Measurements from ENCODE around the gene WDR74. TPM values are rescaled to one million over a fixed set of nuclear protein-coding genes. Genes with fewer than 3 reads are reported as not detected.
A peak's percentile ranks its signal among the peaks of the same experiment; 100 is the strongest.

WDR74 gene
- 10 to 100 TPM; 35.4 to 42.9 TPM for total RNA-seq
- polyA plus RNA-seq, result 10 to 100 TPM; 13.5 to 53.9 TPM
- long read RNA-seq, donor 1, transcript WDR74-201 (11 exons, 1,289 nt), result major isoform, 76 of 98 reads
- long read RNA-seq, donor 1, partial matches to known transcripts, result 5 of 98 reads
- long read RNA-seq, donor 1, other reads (novel, unspliced or antisense), result 16 of 98 reads
- long read RNA-seq, donor 2, transcript WDR74-201 (11 exons, 1,289 nt), result major isoform, 8 of 17 reads
- long read RNA-seq, donor 2, partial matches to known transcripts, result 4 of 17 reads
- long read RNA-seq, donor 2, other reads (novel, unspliced or antisense), result 4 of 17 reads

- H3K27ac ChIP-seq (ENCODE audit: low read depth in 1 of 2, low read length in 2 of 2), result peak within 1 kb of the TSS; percentile 62 to 97
- H3K27me3 ChIP-seq (ENCODE audit: control insufficient read depth in 1 of 2, insufficient read depth in 2 of 2, low read length in 1 of 2), result peaks cover 0 to 1% of the 10 kb centered on the region in 2 donors
- intact Hi-C loops (cut with DNase I), result loop anchor here in 1 of 2 donors (10.0 kb wide), 1 partner anchor 134 kb away; the partner anchor contains the start of genes BSCL2 and GNG3
- WGBS, 2 donors, result 0 to 1% methylated on average over 61 to 62 of the region's 62 CpGs
- ATAC-seq (ENCODE audit: low FRiP score) (peak; percentile 90), DNase-seq (peak; percentile 97 to 98)
- H3K4me1 ChIP-seq (ENCODE audit: control insufficient read depth in 1 of 2, insufficient read depth in 2 of 2, low read length in 2 of 2), result peaks cover 0 to 3% of the 10 kb centered on the region in 2 donors
- peak within 1 kb of the TSS; percentile 51 to 77 for H3K4me3 ChIP-seq (ENCODE audit: low read length in 2 of 2)
- peaks cover 0 to 10% of the 10 kb centered on the region in 2 donors for H3K36me3 ChIP-seq (ENCODE audit: control insufficient read depth in 1 of 2, insufficient read depth in 2 of 2, low read length in 1 of 2)
- no peaks in the 10 kb centered on the region for H3K9me3 ChIP-seq (ENCODE audit: control insufficient read depth, low read length)
Observed at GRCh38 chr11:62839050-62839945, at the start of gene WDR74. TSS of gene WDR74 (minus strand) at chr11:62839590. CDS start at chr11:62839570, 20 bp downstream.

DNA sequence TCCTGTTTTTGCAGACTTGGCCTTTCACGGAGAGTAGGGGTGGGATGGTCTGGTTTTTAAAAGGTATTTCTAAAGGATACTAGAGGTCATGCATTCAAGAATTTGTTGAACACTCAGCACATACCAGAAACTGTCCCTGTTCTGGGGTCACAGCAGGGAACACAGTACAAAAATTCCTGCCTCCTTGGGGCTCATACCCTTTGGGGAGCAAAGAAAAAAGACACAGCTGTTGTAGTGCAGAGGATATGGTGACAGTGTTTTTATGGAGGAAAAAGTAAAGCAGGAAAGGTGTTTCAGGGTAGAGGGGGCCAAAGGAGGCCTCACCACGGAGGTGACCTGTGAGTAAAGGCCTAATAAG, 49.7 kb upstream of the WDR74 start:
- ATAC-seq (ENCODE audit: low FRiP score), result no peak
- 52 to 57% methylated on average over 2 of the region's 2 CpGs for WGBS, 2 donors
- peaks cover 0 to 17% of the 10 kb centered on the region in 2 donors for H3K36me3 ChIP-seq (ENCODE audit: control insufficient read depth in 1 of 2, insufficient read depth in 2 of 2, low read length in 1 of 2)
- no peaks in the 10 kb centered on the region for H3K27me3 ChIP-seq (ENCODE audit: control insufficient read depth in 1 of 2, insufficient read depth in 2 of 2, low read length in 1 of 2)
- intact Hi-C loops (cut with DNase I), result loop anchor here in 1 of 2 donors (10.0 kb wide), 1 partner anchor 746 kb away; no protein-coding TSS in a partner anchor
- no peak overlapping the region for H3K27ac ChIP-seq (ENCODE audit: low read depth in 1 of 2, low read length in 2 of 2)
- no peak overlapping the region for H3K4me3 ChIP-seq (ENCODE audit: low read length in 2 of 2)
- no peaks in the 10 kb centered on the region for H3K9me3 ChIP-seq (ENCODE audit: control insufficient read depth, low read length)
- no peaks in the 10 kb centered on the region for H3K4me1 ChIP-seq (ENCODE audit: control insufficient read depth in 1 of 2, insufficient read depth in 2 of 2, low read length in 2 of 2)
- no peak for DNase-seq

DNA sequence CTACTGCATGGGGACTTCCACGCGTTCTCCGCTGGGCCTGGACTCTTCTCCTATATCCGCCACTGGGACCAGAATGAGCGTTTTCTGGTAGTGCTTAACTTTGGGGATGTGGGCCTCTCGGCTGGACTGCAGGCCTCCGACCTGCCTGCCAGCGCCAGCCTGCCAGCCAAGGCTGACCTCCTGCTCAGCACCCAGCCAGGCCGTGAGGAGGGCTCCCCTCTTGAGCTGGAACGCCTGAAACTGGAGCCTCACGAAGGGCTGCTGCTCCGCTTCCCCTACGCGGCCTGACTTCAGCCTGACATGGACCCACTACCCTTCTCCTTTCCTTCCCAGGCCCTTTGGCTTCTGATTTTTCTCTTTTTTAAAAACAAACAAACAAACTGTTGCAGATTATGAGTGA, 49.0 kb upstream of the WDR74 start:
- DNase-seq, result no peak
- Histone ChIP-seq H3K36me3 (ENCODE audit: control insufficient read depth in 1 of 2, insufficient read depth in 2 of 2, low read length in 1 of 2) (peaks cover 0 to 17% of the 10 kb centered on the region in 2 donors), H3K9me3 (ENCODE audit: control insufficient read depth, low read length) (no peaks in the 10 kb centered on the region), H3K4me3 (ENCODE audit: low read length in 2 of 2) (no peak overlapping the region), H3K27me3 (ENCODE audit: control insufficient read depth in 1 of 2, insufficient read depth in 2 of 2, low read length in 1 of 2) (no peaks in the 10 kb centered on the region), H3K27ac (ENCODE audit: low read depth in 1 of 2, low read length in 2 of 2) (no peak overlapping the region), H3K4me1 (ENCODE audit: control insufficient read depth in 1 of 2, insufficient read depth in 2 of 2, low read length in 2 of 2) (peaks cover 0 to 1% of the 10 kb centered on the region in 2 donors)
- WGBS, 2 donors, result 83 to 88% methylated on average over 14 of the region's 14 CpGs
- intact Hi-C loops (cut with DNase I), result loop anchor here in 1 of 2 donors (10.0 kb wide), 1 partner anchor 746 kb away; no protein-coding TSS in a partner anchor
- ATAC-seq (ENCODE audit: low FRiP score), result no peak

DNA sequence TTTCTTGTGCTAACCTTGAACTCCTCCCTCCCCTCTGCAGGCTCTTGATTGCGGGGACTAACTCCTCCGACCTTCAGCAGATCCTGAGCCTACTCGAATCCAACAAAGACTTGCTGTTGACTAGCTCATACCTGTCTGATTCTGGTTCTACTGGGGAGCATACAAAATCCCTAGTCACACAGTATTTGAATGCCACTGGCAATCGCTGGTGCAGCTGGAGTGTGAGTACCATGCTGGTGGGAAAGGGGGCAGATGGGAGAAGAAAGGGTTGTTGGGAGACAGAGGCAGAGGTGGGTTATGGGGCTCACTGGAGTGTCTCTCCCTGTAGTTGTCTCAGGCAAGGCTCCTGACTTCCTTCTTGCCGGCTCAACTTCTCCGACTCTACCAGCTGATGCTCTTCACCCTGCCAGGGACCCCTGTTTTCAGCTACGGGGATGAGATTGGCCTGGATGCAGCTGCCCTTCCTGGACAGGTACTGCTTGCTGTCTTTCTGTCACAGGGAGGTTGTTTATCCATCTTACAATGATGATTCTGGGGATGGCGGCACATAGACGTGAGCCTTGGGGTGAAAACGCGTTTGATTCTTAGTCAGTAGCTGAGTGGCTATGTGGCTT, 45.9 kb upstream of the WDR74 start:
- WGBS, 2 donors, result 87 to 88% methylated on average over 11 of the region's 11 CpGs
- Histone ChIP-seq H3K27me3 (ENCODE audit: control insufficient read depth in 1 of 2, insufficient read depth in 2 of 2, low read length in 1 of 2) (no peaks in the 10 kb centered on the region), H3K4me1 (ENCODE audit: control insufficient read depth in 1 of 2, insufficient read depth in 2 of 2, low read length in 2 of 2) (peaks cover 0 to 6% of the 10 kb centered on the region in 2 donors), H3K27ac (ENCODE audit: low read depth in 1 of 2, low read length in 2 of 2) (no peak overlapping the region), H3K9me3 (ENCODE audit: control insufficient read depth, low read length) (no peaks in the 10 kb centered on the region), H3K4me3 (ENCODE audit: low read length in 2 of 2) (no peak overlapping the region), H3K36me3 (ENCODE audit: control insufficient read depth in 1 of 2, insufficient read depth in 2 of 2, low read length in 1 of 2) (peaks cover 0 to 17% of the 10 kb centered on the region in 2 donors)
- intact Hi-C loops (cut with DNase I), result loop anchor here in 1 of 2 donors (10.0 kb wide), 1 partner anchor 750 kb away; no protein-coding TSS in a partner anchor
- DNase-seq (no peak), ATAC-seq (ENCODE audit: low FRiP score) (no peak)

DNA sequence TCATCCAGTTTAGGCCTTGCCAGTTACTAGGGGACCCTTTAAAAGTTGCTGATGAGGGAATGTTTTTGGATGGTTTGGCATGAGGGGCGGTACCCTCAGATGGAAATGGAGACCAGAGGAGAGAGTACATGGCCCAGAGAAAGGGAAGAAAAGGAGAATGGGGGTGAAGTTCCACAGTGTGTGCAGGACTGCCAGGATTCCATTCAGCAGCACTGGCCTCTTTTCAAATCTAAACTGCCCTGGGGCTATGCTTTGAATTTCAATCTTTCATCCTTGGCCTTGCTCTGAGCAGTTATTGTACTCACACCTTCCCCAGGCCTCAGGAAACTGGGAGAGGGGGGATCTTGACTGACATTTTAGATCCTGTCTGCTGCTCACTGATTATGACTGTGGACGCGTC, 44.3 kb upstream of the WDR74 start:
- Histone ChIP-seq H3K4me3 (ENCODE audit: low read length in 2 of 2) (no peak overlapping the region), H3K27me3 (ENCODE audit: control insufficient read depth in 1 of 2, insufficient read depth in 2 of 2, low read length in 1 of 2) (no peaks in the 10 kb centered on the region), H3K4me1 (ENCODE audit: control insufficient read depth in 1 of 2, insufficient read depth in 2 of 2, low read length in 2 of 2) (peaks cover 0 to 9% of the 10 kb centered on the region in 2 donors), H3K36me3 (ENCODE audit: control insufficient read depth in 1 of 2, insufficient read depth in 2 of 2, low read length in 1 of 2) (peaks cover 0 to 17% of the 10 kb centered on the region in 2 donors), H3K27ac (ENCODE audit: low read depth in 1 of 2, low read length in 2 of 2) (no peak overlapping the region), H3K9me3 (ENCODE audit: control insufficient read depth, low read length) (no peaks in the 10 kb centered on the region)
- DNase-seq, result no peak
- 28 to 47% methylated on average over 3 of the region's 3 CpGs for WGBS, 2 donors
- ATAC-seq (ENCODE audit: low FRiP score), result no peak
- intact Hi-C loops (cut with DNase I), result loop anchor here in 1 of 2 donors (5.0 to 10.0 kb wide), 2 partner anchors 96 to 751 kb away; partner anchors contain the start of gene TMEM179B

- WGBS, 2 donors, result 26 to 35% methylated on average over 5 of the region's 5 CpGs
- H3K27ac ChIP-seq (ENCODE audit: low read depth in 1 of 2, low read length in 2 of 2), result peak overlapping the region in 1 of 2 donors; percentile 47
- no peaks in the 10 kb centered on the region for H3K9me3 ChIP-seq (ENCODE audit: control insufficient read depth, low read length)
- no peak for DNase-seq
- peaks cover 0 to 14% of the 10 kb centered on the region in 2 donors for H3K36me3 ChIP-seq (ENCODE audit: control insufficient read depth in 1 of 2, insufficient read depth in 2 of 2, low read length in 1 of 2)
- intact Hi-C loops (cut with DNase I), result loop anchor here in 1 of 2 donors (5.0 to 10.0 kb wide), 2 partner anchors 96 to 752 kb away; partner anchors contain the start of gene TMEM179B
- H3K4me1 ChIP-seq (ENCODE audit: control insufficient read depth in 1 of 2, insufficient read depth in 2 of 2, low read length in 2 of 2), result peaks cover 0 to 9% of the 10 kb centered on the region in 2 donors
- H3K4me3 ChIP-seq (ENCODE audit: low read length in 2 of 2), result peak overlapping the region in 1 of 2 donors; percentile 53
- no peaks in the 10 kb centered on the region for H3K27me3 ChIP-seq (ENCODE audit: control insufficient read depth in 1 of 2, insufficient read depth in 2 of 2, low read length in 1 of 2)
- no peak for ATAC-seq (ENCODE audit: low FRiP score)
Observed at GRCh38 chr11:62882788-62883501, 43.6 kb upstream of the WDR74 start.

- DNase-seq (no peak), ATAC-seq (ENCODE audit: low FRiP score) (no peak)
- intact Hi-C loops (cut with DNase I), result loop anchor here in 1 of 2 donors (5.0 to 10.0 kb wide), 2 partner anchors 95 to 752 kb away; partner anchors contain the start of gene TMEM179B
- 10 to 12% methylated on average over 6 of the region's 6 CpGs for WGBS, 2 donors
- peaks cover 0 to 14% of the 10 kb centered on the region in 2 donors for H3K36me3 ChIP-seq (ENCODE audit: control insufficient read depth in 1 of 2, insufficient read depth in 2 of 2, low read length in 1 of 2)
- H3K9me3 ChIP-seq (ENCODE audit: control insufficient read depth, low read length), result no peaks in the 10 kb centered on the region
- no peak overlapping the region for H3K27ac ChIP-seq (ENCODE audit: low read depth in 1 of 2, low read length in 2 of 2)
- peaks cover 0 to 9% of the 10 kb centered on the region in 2 donors for H3K4me1 ChIP-seq (ENCODE audit: control insufficient read depth in 1 of 2, insufficient read depth in 2 of 2, low read length in 2 of 2)
- peak overlapping the region in 1 of 2 donors; percentile 53 for H3K4me3 ChIP-seq (ENCODE audit: low read length in 2 of 2)
- no peaks in the 10 kb centered on the region for H3K27me3 ChIP-seq (ENCODE audit: control insufficient read depth in 1 of 2, insufficient read depth in 2 of 2, low read length in 1 of 2)
Observed at GRCh38 chr11:62882431-62882749, 43.0 kb upstream of the WDR74 start.
